HG02852 (cell line): ENCODE data around the gene SPATA32.
"Not testable (repeated sequence)": the region's sequence is repeated elsewhere in the genome, so short reads cannot be mapped to it uniquely, and the experiment has no call there.

ENCODE experiments used
- ATAC-seq: cut with Tn5 transposase; IDR thresholded peaks from one replicate; pipeline ENCODE4 v1.9.1; 2021; ENCODE audit warnings: mild to moderate bottlenecking, moderate library complexity; ENCODE audit not compliant: unreplicated experiment

The SPATA32 gene

DNA sequence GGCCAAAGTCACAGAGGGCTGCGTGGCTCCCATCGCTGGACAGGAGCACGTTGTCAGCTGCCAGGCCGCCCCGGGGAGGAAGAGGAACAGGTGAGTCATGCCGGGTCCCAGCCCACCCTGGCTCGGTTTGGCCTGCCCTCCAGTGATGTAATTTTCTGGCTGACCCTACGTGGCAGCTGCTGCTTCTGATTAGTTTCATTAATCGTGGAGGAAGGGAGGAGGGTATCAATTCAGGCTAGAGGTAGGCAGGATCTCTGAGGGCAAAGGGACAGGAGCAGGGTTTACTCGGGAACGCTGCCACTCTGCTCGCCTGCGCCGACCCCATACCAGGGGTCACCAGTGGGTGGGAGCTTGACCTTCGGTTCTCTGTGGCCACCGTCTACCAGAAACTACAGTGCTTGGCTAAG lies 11.7 kb upstream of the SPATA32 start:
- ATAC-seq = no peak

DNA sequence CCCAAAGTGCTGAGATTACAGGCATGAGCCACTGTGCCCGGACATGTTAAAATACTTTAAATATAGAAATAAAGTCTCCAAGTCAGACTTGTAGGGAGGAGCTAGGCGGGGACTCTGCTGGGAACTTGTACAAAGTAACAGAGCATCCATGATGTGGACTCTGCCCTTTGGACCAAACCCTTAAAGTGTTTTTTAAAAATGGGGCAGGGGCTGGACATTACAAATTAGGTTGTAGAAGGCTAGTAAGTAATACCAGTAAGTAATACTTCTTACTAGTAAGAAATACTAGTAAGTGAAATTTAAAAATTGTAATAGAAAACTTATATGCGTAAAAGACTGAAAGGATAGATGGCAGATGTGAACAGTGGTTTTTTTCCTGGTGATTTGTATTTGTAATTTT lies 9.7 kb upstream of the SPATA32 start:
- no peak for ATAC-seq

DNA sequence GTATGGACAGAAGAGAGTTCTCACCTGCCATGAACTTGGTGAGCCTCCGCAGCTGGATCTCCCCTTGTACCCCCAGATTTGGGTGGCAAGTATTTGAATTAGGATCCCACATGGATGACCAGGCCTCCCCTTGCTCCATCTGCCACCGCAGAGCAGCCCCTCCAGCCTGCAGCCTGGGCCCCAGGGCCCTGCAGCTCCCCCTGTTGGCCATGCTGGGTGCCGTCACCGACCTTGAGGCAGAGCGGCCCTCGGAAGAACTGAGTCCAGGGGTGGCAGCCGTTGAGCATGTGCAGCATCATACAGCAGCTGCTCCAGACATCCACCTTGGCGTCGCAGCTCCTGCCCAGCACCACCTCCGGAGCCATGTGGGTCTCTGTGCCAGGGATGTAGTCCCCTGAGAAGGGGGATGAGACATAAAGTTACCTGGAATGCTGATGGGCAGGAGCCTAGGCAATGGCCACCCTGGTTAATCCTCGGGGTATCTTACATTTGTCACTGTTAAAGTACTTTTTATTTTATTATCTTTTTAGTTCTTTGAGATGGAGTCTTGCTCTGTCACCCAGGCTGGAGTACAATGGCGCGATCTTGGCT lies 9.0 kb upstream of the SPATA32 start:
- ATAC-seq = no peak

DNA sequence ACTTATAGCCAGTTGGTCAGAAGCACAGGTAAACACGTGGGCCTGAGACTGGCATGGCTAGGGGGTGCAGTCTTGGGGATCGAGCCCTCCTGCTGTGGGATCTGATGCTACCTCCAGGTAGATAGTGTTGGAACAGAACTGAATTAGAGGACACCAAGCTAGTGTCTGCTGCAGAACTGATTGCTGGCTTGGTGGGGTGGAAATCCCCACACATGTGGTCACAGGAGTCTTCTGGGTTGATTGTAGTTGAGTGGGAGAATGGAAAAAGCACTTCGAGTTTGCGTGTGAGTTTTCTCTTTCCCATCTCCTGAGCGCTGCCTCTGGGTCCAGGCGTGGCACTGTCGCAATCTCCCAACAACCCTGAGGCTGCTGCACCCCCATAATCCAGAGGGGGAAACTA lies 8.0 kb upstream of the SPATA32 start:
- no peak for ATAC-seq

DNA sequence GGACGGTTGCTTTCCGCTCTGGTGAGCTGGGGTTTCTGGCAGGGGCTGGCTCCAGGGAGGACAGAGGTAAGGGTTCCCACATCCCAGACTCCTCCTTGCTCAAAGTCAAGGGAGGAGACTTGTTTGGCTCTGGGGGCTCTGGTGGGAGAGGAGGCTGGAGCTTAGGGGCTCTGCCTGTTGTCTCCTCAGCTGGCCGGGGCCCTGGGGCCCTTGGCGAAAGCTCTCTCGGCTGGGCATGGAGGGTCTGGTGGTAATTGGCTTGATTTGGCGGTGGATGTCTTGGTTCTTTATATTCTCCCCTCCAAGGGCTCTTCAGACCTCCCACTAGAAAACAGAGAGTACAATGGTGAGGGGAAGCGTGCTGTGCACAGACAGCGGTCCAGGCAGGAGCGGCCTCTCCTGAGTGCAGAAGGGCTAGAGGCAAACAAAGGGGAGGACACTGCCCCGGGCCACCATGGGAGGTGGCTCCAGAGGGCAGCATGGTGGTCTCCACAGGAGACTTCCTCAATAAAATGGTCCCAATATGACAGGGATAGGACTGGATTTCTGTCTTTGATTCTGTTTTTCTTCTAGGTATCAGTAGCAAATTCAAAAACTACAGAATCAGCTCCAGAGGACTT lies 5.7 kb upstream of the SPATA32 start:
- no peak for ATAC-seq

DNA sequence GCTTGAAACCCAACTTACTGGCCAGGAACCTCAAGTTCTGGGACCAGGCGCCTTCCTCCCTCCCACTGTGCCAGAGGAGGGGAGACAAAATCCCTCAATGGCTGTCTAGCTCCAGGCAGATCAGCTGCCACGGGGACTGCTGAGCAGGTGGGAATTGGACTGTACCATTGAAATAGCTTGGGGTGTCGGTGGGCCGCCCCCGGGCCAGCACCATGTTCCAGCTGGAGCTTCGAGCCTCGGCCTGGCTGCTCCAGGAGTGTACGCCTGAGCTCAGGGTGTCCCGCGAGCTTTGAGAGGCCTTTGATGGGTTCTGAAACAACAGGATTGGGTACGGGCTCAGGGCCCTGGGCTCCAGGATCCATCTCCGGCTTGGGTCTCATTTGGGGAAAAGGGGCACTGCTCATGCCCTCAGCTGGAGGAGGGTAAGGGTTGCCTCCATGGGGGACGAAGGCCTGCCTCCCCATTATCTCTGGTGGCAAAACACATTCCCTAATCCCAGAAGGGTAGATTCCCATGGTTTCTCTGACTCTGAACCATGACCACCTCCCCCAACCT lies 4.6 kb upstream of the SPATA32 start:
- ATAC-seq = no peak

- no peak for ATAC-seq
Observed at GRCh38 chr17:45265821-45266220, 3.9 kb upstream of the SPATA32 start.

DNA sequence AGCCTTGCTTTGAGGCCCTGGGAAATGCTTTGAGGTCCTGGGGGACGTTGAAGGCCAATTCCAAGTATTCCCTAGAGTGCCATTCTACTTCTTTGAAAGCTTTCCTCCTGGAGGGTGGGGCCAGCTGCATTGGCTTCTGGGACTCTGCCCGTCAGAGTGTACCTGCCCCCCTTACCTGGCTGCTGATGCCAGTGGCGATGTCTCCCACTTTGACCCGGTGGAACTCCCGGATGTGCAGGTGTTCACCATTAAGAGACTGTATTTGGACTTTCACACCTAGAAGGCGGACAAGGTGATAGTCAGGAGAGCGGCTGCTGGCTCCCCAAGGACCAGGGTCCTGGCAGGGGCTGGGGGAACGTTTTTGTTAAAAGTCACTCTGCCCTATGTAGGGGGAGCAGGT lies 3.1 kb upstream of the SPATA32 start:
- no peak for ATAC-seq

- ATAC-seq = no peak
Observed at GRCh38 chr17:45264430-45264829, 2.5 kb upstream of the SPATA32 start.

DNA sequence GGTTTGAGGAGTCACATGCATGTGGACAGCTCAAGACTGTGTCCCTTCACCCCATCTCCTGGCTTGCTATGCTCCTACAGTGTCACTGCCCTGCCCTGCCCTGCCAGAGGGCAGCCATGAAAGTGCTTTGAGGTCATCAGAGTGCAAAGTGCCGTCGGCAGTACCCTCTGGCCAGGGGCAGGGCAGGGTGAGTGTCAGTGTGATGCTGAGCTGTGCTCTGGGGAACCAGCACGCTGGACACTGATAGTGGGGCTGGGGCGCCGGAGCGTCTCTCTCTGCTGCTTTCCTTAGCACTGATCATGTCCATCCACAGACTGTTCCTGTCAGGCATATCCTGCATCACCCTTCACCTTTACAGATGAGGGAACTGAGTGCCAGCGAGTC lies 1.6 kb upstream of the SPATA32 start:
- ATAC-seq = no peak

DNA sequence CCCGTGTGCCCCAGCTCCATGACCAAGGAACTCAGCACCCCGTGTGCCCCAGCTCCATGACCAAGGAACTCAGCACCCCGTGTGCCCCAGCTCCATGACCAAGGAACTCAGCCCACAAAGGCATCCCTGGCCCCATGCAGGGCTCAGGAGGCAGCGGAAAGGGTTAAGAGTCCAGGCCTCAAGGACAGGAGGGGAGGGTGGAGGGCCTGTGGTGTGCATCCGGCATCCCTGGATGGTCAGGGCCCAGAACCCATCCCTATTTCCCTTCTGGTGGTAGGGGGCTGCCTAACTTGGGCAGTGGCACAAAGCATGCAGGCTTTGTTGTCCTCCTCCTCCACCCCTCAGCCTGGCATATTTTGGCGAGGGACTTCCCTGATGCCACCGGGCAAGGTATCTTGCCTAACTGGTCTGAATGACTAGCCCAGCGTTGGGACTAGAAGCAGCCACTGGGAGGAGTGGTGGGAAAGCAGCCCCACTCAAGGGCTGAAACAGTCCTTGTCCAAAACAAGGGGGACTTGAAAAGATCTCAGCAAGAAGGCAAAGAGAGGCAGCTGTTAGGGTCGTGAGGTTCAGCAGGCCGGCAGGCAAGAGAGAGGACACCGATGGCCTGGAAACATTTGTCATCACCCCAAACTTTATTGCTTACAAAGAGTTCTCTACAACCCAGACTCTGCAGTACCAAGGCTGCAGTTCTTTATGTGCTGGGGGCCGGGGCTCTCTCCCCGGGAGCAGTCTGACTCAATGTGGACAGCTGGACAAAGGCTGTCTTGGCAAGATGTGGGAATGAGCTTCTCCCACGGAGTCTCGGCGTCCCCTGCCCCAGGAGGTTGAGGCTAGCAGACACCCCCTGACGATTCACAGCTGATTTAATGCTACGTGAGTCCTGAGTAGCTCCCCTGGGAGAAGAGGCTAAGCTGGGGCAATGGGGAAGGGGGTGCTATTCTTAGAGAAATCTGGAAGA lies 902 bp upstream of the SPATA32 start:
- no peak for ATAC-seq

DNA sequence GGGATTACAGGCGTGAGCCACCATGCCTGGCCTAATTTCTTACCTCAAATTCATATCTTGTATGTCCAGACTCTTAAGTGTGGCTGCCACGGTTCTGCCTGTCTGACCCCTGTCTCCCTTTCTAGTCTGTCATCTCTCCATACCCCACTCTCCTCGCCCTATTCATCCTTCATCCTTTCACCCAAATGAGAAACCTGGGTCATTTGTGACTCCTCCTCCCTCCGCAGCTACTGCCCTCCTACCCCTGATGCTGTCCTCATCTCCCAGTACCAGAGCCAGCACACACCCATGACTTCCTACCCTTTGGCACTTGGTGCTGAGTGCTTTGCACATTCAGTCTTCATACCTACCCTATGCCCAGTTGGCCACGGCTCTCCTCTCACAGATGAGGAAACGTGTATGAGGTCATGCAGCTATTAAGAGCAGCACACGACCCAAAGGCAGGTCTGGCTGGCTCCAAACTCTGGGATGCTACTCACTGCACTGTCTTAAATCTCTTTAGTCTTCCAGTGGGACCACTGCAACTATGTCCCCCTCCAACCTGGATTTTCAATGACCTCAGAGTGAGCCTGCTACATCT lies 1.6 kb downstream of the SPATA32 start:
- no peak for ATAC-seq

- ATAC-seq = no peak
Observed at GRCh38 chr17:45258981-45259380, 2.9 kb downstream of the SPATA32 start.

DNA sequence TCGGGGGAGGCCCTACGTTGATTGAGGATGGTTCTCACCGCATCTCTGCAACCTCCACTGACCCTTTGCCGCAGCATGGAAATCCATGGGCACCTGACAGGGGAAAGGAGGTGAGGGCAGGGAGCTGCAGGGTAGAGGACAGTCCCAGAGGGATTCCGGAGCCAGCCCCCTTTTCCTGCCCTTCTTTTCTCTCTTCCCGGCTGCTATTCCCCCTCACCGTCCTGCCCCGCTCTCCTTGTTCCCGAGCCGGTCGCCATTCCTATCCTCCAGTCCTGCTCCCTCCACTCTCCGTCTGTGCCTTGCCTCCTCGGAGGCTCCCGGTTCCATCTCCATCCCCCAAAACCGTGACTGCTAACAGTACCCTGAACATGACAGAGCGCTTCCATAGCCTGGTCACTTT lies 4.8 kb downstream of the SPATA32 start:
- ATAC-seq = no peak

DNA sequence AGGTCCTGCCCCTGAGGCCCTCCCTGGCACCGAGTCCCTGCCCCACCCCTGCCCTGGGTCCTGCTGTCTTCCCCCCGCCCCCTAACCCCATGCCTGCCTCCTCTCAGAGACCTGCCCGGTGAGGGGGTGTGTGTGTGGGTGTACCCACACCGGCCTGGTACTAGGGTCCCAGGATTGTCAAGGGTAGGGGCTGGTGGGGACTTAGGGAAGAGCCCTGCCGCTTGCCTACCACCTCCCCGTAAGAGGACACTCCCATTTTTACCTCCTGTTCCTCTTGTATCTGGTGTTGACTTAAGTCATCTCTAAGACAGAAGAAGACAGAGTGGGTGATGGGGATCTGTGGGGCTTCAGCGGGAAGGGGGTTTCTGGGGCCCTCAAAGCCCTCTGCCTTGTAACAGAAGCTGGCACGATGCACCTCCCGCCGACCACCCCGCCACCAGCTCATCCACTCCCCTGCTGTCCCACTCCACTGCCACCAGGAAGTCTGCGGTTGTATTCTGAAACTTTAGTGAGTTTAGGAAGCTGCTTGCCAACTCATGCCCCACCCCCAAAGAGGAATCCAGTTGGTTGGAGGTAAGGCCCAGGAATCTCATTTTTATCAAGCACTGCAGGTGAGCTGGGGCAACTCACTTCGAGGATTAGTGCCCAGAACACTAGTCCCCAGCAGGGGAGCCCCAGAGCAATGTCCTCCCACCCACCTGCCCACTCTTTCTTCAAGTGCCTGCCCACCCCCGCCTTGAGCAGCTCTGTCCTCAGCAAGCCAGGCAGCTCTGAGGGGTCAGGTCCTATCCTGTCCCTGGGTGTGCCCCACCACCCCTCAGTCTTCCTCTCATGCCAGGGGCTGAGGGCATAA lies 5.6 kb downstream of the SPATA32 start:
- ATAC-seq = no peak

- no peak for ATAC-seq
Observed at GRCh38 chr17:45255358-45255757, 6.5 kb downstream of the SPATA32 start.

GRCh38 chr17:45253879-45254278 lies 8.0 kb downstream of the SPATA32 start:
- ATAC-seq = no peak

- not testable (repeated sequence) for ATAC-seq
Observed at GRCh38 chr17:45253237-45253636, 8.7 kb downstream of the SPATA32 start.

- ATAC-seq = no peak
Observed at GRCh38 chr17:45251931-45252330, 10.0 kb downstream of the SPATA32 start.
